Cardiac fibroblast (primary cell): ENCODE results near the gene PPP1R2.

ENCODE experiments used
- DNase-seq, 2 donors: peaks; one replicate each; pipeline versions ENCODE4 v3.0.0 to v3.0.0-alpha.2; 2010; ENCODE audit warnings: low read depth in 2 of 2
- H3K4me3 ChIP-seq, 2 donors: replicated peaks in 1 of 2; 1 replicate in 1 of 2; 2 replicates in 1 of 2; pipeline ENCODE4 v1.5.1; 2011; ENCODE audit warnings: low read depth in 2 of 2, low read length in 2 of 2, mild to moderate bottlenecking in 2 of 2, moderate library complexity in 1 of 2
- TF ChIP-seq, protein P1 (sequence below): IDR thresholded peaks from one replicate; pipeline ENCODE4 v1.5.1; 2011; ENCODE audit warnings: low read depth, mild to moderate bottlenecking, low read length, inconsistent platforms

Gene PPP1R2

GRCh38 chr3:195583831-195584542, 40.9 kb upstream of the PPP1R2 start, which contains the start of gene APOD:
APOD (minus strand) TSS chr3:195583940; CDS start chr3:195579461, 4,479 bp downstream.
- peak within 1 kb of the TSS in 1 of 2 donors; percentile 37 for H3K4me3 ChIP-seq
- TF ChIP-seq, protein P1, sequence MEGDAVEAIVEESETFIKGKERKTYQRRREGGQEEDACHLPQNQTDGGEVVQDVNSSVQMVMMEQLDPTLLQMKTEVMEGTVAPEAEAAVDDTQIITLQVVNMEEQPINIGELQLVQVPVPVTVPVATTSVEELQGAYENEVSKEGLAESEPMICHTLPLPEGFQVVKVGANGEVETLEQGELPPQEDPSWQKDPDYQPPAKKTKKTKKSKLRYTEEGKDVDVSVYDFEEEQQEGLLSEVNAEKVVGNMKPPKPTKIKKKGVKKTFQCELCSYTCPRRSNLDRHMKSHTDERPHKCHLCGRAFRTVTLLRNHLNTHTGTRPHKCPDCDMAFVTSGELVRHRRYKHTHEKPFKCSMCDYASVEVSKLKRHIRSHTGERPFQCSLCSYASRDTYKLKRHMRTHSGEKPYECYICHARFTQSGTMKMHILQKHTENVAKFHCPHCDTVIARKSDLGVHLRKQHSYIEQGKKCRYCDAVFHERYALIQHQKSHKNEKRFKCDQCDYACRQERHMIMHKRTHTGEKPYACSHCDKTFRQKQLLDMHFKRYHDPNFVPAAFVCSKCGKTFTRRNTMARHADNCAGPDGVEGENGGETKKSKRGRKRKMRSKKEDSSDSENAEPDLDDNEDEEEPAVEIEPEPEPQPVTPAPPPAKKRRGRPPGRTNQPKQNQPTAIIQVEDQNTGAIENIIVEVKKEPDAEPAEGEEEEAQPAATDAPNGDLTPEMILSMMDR = no peak
- peak; percentile 75 to 82 for DNase-seq

GRCh38 chr3:195582947-195583346, 39.8 kb upstream of the PPP1R2 start:
- no peak overlapping the region for H3K4me3 ChIP-seq
- no peak for DNase-seq

GRCh38 chr3:195580744-195581443, 37.8 kb upstream of the PPP1R2 start:
- TF ChIP-seq, protein P1 = no peak
- DNase-seq = peak; percentile 36 to 69
- no peak overlapping the region for H3K4me3 ChIP-seq

More at GRCh38 chr3:195582947-195583346, 39.8 kb upstream of the PPP1R2 start:
- TF ChIP-seq, protein P1 = no peak

GRCh38 chr3:195579281-195579680, 36.2 kb upstream of the PPP1R2 start:
- TF ChIP-seq, protein P1 = no peak
- DNase-seq = no peak
- no peak overlapping the region for H3K4me3 ChIP-seq

GRCh38 chr3:195578565-195578964, 35.4 kb upstream of the PPP1R2 start:
- no peak for DNase-seq
- no peak overlapping the region for H3K4me3 ChIP-seq
- TF ChIP-seq, protein P1 = no peak

- no peak overlapping the region for H3K4me3 ChIP-seq
- DNase-seq = no peak
- TF ChIP-seq, protein P1 = no peak
These were observed 34.6 kb upstream of the PPP1R2 start for GRCh38 chr3:195577645-195578177.
